IMR-90 (cell line): ENCODE measurements around the gene GIMAP5.

Source experiments
- BHLHE40 ChIP-seq: fragments of 150-350 bp; IDR thresholded peaks from 2 replicates; pipeline ENCODE4 v1.6.1; 2016; ENCODE audit warnings: mild to moderate bottlenecking, low read depth, low read length
- CEBPB ChIP-seq: IDR thresholded peaks from 2 replicates; pipeline ENCODE4 v1.6.1; 2012; ENCODE audit warnings: low read depth, low read length, improper control_type of control experiment
- CHD1 ChIP-seq: IDR thresholded peaks from 2 replicates; pipeline ENCODE4 v1.6.1; 2012; ENCODE audit warnings: low read depth, low read length, improper control_type of control experiment
- MAFK ChIP-seq: IDR thresholded peaks from 2 replicates; pipeline ENCODE4 v1.6.1; 2012; ENCODE audit warnings: low read depth, low read length, improper control_type of control experiment
- MAZ ChIP-seq: IDR thresholded peaks from 2 replicates; pipeline ENCODE4 v1.6.1; 2012; ENCODE audit warnings: low read depth, mild to moderate bottlenecking, low read length, improper control_type of control experiment, moderate library complexity, borderline replicate concordance
- MXI1 ChIP-seq: IDR thresholded peaks from 2 replicates; pipeline ENCODE4 v1.6.1; 2012; ENCODE audit warnings: low read depth, mild to moderate bottlenecking, low read length, moderate library complexity, borderline replicate concordance
- POLR2A ChIP-seq: IDR thresholded peaks from 2 replicates; pipeline ENCODE4 v1.6.1; 2012; ENCODE audit warnings: mild to moderate bottlenecking, low read depth, low read length
- RAD21 ChIP-seq: IDR thresholded peaks from 2 replicates; pipeline ENCODE4 v1.6.1; 2012; ENCODE audit warnings: low read length, improper control_type of control experiment
- RFX5 ChIP-seq: IDR thresholded peaks from 2 replicates; pipeline ENCODE4 v1.8.0; 2012; ENCODE audit warnings: low read depth, mild to moderate bottlenecking, low read length, moderate library complexity
- SMC3 ChIP-seq: fragments of 150-350 bp; IDR thresholded peaks from 2 replicates; pipeline ENCODE4 v1.6.1; 2016; ENCODE audit warnings: low read depth, mild to moderate bottlenecking, antibody characterized with exemption, low read length, moderate library complexity
- TF ChIP-seq, protein P1 (sequence below): conservative IDR thresholded peaks from 2 replicates; pipeline ENCODE4 v1.5.1; 2012; ENCODE audit warnings: mild to moderate bottlenecking, low read depth, low read length, improper control_type of control experiment
- TF ChIP-seq, protein P2 (sequence below): fragments of 150-350 bp; IDR thresholded peaks from 2 replicates; pipeline ENCODE4 v1.6.1; 2017; ENCODE audit warnings: mild to moderate bottlenecking, antibody characterized with exemption, low read length, low read depth
- TF ChIP-seq, protein P3 (sequence below): fragments of 150-350 bp; IDR thresholded peaks from 2 replicates; pipeline ENCODE4 v1.6.1; 2016; ENCODE audit warnings: low read depth, mild to moderate bottlenecking, low read length, moderate library complexity, borderline replicate concordance

DNA sequence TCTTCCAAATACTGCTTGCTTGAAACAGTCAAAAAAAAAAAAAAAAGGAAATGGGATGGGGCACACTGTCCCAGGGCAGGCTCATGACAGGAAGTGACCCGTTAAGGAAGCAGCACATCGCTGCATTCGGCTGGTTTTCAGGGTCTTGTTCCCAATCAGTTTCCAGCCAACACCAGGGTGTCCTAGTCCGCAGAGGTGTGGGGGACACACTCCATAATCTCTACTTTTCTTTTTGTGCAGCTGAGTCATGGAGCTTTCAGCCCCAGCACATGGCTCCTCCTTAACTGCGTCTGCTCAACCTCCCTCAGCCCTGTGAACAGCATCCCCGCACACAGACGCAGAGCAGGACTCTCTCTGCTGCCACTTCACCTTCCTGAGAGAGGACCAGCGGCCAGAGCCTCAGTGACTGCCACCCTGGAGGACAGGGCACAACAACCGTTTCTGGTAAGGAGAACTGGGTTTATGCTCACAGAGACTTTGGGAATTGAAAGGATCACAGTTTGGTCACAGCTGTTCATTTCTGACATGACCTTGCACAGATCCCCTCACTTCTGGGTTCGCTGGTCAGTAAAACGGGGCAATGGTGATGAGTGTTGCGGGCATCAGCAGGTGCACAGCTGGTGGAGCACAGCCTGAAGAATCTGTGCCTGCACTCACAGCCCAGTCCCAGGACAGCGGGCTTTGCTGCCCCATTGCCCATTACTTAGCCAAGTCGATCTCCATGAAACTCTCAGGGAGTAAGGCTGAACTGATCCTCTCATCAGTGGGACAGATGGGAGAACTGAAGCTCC lies at the start of gene GIMAP5:
- TF ChIP-seq POLR2A: no peak
- TF ChIP-seq RAD21: no peak
- TF ChIP-seq, protein P1, sequence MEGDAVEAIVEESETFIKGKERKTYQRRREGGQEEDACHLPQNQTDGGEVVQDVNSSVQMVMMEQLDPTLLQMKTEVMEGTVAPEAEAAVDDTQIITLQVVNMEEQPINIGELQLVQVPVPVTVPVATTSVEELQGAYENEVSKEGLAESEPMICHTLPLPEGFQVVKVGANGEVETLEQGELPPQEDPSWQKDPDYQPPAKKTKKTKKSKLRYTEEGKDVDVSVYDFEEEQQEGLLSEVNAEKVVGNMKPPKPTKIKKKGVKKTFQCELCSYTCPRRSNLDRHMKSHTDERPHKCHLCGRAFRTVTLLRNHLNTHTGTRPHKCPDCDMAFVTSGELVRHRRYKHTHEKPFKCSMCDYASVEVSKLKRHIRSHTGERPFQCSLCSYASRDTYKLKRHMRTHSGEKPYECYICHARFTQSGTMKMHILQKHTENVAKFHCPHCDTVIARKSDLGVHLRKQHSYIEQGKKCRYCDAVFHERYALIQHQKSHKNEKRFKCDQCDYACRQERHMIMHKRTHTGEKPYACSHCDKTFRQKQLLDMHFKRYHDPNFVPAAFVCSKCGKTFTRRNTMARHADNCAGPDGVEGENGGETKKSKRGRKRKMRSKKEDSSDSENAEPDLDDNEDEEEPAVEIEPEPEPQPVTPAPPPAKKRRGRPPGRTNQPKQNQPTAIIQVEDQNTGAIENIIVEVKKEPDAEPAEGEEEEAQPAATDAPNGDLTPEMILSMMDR: no peak
- TF ChIP-seq CEBPB: no peak
- TF ChIP-seq MAZ: no peak
- TF ChIP-seq, protein P2, sequence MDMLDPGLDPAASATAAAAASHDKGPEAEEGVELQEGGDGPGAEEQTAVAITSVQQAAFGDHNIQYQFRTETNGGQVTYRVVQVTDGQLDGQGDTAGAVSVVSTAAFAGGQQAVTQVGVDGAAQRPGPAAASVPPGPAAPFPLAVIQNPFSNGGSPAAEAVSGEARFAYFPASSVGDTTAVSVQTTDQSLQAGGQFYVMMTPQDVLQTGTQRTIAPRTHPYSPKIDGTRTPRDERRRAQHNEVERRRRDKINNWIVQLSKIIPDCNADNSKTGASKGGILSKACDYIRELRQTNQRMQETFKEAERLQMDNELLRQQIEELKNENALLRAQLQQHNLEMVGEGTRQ: no peak
- TF ChIP-seq SMC3: no peak
- no peak for TF ChIP-seq BHLHE40
- no peak for TF ChIP-seq MXI1
- TF ChIP-seq RFX5: no peak
- no peak for TF ChIP-seq CHD1
- no peak for TF ChIP-seq MAFK
- TF ChIP-seq, protein P3, sequence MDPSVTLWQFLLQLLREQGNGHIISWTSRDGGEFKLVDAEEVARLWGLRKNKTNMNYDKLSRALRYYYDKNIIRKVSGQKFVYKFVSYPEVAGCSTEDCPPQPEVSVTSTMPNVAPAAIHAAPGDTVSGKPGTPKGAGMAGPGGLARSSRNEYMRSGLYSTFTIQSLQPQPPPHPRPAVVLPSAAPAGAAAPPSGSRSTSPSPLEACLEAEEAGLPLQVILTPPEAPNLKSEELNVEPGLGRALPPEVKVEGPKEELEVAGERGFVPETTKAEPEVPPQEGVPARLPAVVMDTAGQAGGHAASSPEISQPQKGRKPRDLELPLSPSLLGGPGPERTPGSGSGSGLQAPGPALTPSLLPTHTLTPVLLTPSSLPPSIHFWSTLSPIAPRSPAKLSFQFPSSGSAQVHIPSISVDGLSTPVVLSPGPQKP: no peak
